SK-N-SH treated with all-trans-retinoic acid at 6 μM for 48 hours (cell line): ENCODE measurements around the gene PSMG4.

Experiments
- ATAC-seq: fragments of 200-7000 bp; cut with Tn5 transposase; 3 replicates; pipeline ENCODE4 v1.9.1; 2020; ENCODE audit warnings: mild to moderate bottlenecking, moderate library complexity
- ARNTL ChIP-seq: fragments of 450-650 bp; formaldehyde crosslinking; IDR thresholded peaks from 2 replicates; pipeline ENCODE4 v1.5.0; 2020; ENCODE audit warnings: low read depth, mild to moderate bottlenecking, moderate library complexity, borderline replicate concordance
- BACH2 ChIP-seq: fragments of 250-450 bp; sonication (Bioruptor Pico); IDR thresholded peaks from 2 replicates; pipeline ENCODE4 v1.9.0; 2021; ENCODE audit warnings: mild to moderate bottlenecking, borderline replicate concordance
- CREB5 ChIP-seq: fragments of 250-450 bp; sonication (Bioruptor Pico); IDR thresholded peaks from 2 replicates; pipeline ENCODE4 v1.5.1; 2020; ENCODE audit warnings: low read depth, mild to moderate bottlenecking, moderate library complexity
- CSDC2 ChIP-seq: fragments of 250-450 bp; sonication (Bioruptor Pico); IDR thresholded peaks from 2 replicates; pipeline ENCODE4 v1.5.0; 2020; ENCODE audit warnings: mild to moderate bottlenecking, moderate library complexity
- CSRNP3 ChIP-seq: fragments of 250-450 bp; sonication (Bioruptor Pico); IDR thresholded peaks from 2 replicates; pipeline ENCODE4 v1.5.1; 2021; ENCODE audit warnings: mild to moderate bottlenecking, moderate library complexity
- GLIS3 ChIP-seq: fragments of 250-450 bp; sonication (Bioruptor Pico); IDR thresholded peaks from 2 replicates; pipeline ENCODE4 v1.5.0; 2020; ENCODE audit warnings: mild to moderate bottlenecking, moderate library complexity
- ISL1 ChIP-seq: fragments of 250-450 bp; sonication (Bioruptor Pico); IDR thresholded peaks from 2 replicates; pipeline ENCODE4 v2.1.2; 2022; ENCODE audit warnings: mild to moderate bottlenecking, moderate library complexity
- OSR1 ChIP-seq: fragments of 250-450 bp; sonication (Bioruptor Pico); IDR thresholded peaks from 2 replicates; pipeline ENCODE4 v1.8.0; 2022; ENCODE audit warnings: moderate library complexity, mild to moderate bottlenecking, inconsistent platforms
- PATZ1 ChIP-seq: fragments of 250-450 bp; sonication (Bioruptor Pico); IDR thresholded peaks from 2 replicates; pipeline ENCODE4 v1.8.0; 2020; ENCODE audit warnings: mild to moderate bottlenecking, moderate library complexity, borderline replicate concordance
- POU6F1 ChIP-seq: fragments of 250-450 bp; sonication (Bioruptor Pico); IDR thresholded peaks from 2 replicates; pipeline ENCODE4 v1.8.0; 2021; ENCODE audit warnings: low read depth, mild to moderate bottlenecking, moderate library complexity, borderline replicate concordance
- PPARA ChIP-seq: fragments of 250-450 bp; sonication (Bioruptor Pico); IDR thresholded peaks from 2 replicates; pipeline ENCODE4 v1.5.0; 2020; ENCODE audit warnings: mild to moderate bottlenecking, borderline replicate concordance
- RARB ChIP-seq: fragments of 250-450 bp; sonication (Bioruptor Pico); IDR thresholded peaks from 2 replicates; pipeline ENCODE4 v1.8.0; 2021; ENCODE audit warnings: mild to moderate bottlenecking, moderate library complexity
- SNAI2 ChIP-seq: fragments of 250-450 bp; sonication (Bioruptor Pico); IDR thresholded peaks from 2 replicates; pipeline ENCODE4 v1.5.0; 2020; ENCODE audit warnings: mild to moderate bottlenecking, moderate library complexity
- TCF4 ChIP-seq: fragments of 250-450 bp; sonication (Bioruptor Pico); IDR thresholded peaks from 2 replicates; pipeline ENCODE4 v1.8.0; 2021; ENCODE audit warnings: mild to moderate bottlenecking, moderate library complexity, borderline replicate concordance
- TOX ChIP-seq: fragments of 250-450 bp; sonication (Bioruptor Pico); IDR thresholded peaks from 2 replicates; pipeline ENCODE4 v1.8.0; 2021; ENCODE audit warnings: mild to moderate bottlenecking, moderate library complexity, borderline replicate concordance
- TSHZ2 ChIP-seq: fragments of 250-450 bp; sonication (Bioruptor Pico); IDR thresholded peaks from 2 replicates; pipeline ENCODE4 v1.5.0; 2020; ENCODE audit warnings: mild to moderate bottlenecking, moderate library complexity
- ZC3H10 ChIP-seq: fragments of 250-450 bp; sonication (Bioruptor Pico); IDR thresholded peaks from 2 replicates; pipeline ENCODE4 v1.5.1; 2021; ENCODE audit warnings: mild to moderate bottlenecking, moderate library complexity
- ZFP3 ChIP-seq: fragments of 250-450 bp; sonication (Bioruptor Pico); IDR thresholded peaks from 2 replicates; pipeline ENCODE4 v1.5.0; 2020; ENCODE audit warnings: mild to moderate bottlenecking, moderate library complexity
- ZNF565 ChIP-seq: fragments of 450-650 bp; formaldehyde crosslinking; conservative IDR thresholded peaks from 2 replicates; pipeline ENCODE4 v1.5.0; 2020; ENCODE audit warnings: low read depth, mild to moderate bottlenecking, moderate library complexity
- ZNF70 ChIP-seq: fragments of 450-650 bp; formaldehyde crosslinking; IDR thresholded peaks from 2 replicates; pipeline ENCODE4 v1.5.0; 2020; ENCODE audit warnings: mild to moderate bottlenecking, moderate library complexity
- ZNF8 ChIP-seq: fragments of 450-650 bp; formaldehyde crosslinking; IDR thresholded peaks from 2 replicates; pipeline ENCODE4 v1.5.0; 2020; ENCODE audit warnings: mild to moderate bottlenecking, moderate library complexity

PSMG4 gene

GRCh38 chr6:3233904-3234303, 24.8 kb upstream of the PSMG4 start:
- ATAC-seq: no peak
- no peak for TF ChIP-seq ZNF8 (CRISPR knock-in tag)
- no peak for TF ChIP-seq ZNF565
- no peak for TF ChIP-seq TSHZ2
- no peak for TF ChIP-seq ZFP3 (CRISPR knock-in tag)
- no peak for TF ChIP-seq CSDC2 (CRISPR knock-in tag)
- TF ChIP-seq BACH2 (CRISPR knock-in tag): no peak
- no peak for TF ChIP-seq SNAI2 (CRISPR knock-in tag)
- TF ChIP-seq POU6F1 (CRISPR knock-in tag): no peak
- TF ChIP-seq PATZ1 (CRISPR knock-in tag): no peak
- TF ChIP-seq TCF4 (CRISPR knock-in tag): no peak
- TF ChIP-seq, all 23 proteins: peak for 0

GRCh38 chr6:3235486-3235885, 23.3 kb upstream of the PSMG4 start:
- TF ChIP-seq ZC3H10 (no peak), ARNTL (no peak), ZNF8 (CRISPR knock-in tag) (no peak), CREB5 (CRISPR knock-in tag) (no peak), ISL1 (CRISPR knock-in tag) (no peak), OSR1 (CRISPR knock-in tag) (no peak), TSHZ2 (no peak), RARB (no peak), ZNF70 (CRISPR knock-in tag) (no peak), PPARA (no peak), SNAI2 (CRISPR knock-in tag) (no peak), GLIS3 (no peak), CSRNP3 (CRISPR knock-in tag) (no peak), ZNF565 (no peak), CSDC2 (CRISPR knock-in tag) (no peak), BACH2 (CRISPR knock-in tag) (no peak), TCF4 (CRISPR knock-in tag) (no peak), ZFP3 (CRISPR knock-in tag) (no peak), TOX (no peak)
- no peak for ATAC-seq
